Embryonic facial prominence (tissue), 1 donor: ENCODE results near the gene DNAJC22.
"Not testable (repeated sequence)": the region's sequence is repeated elsewhere in the genome, so short reads cannot be mapped to it uniquely, and the experiment has no call there.

Experiments
- DNase-seq: peaks from one replicate; pipeline ENCODE4 v3.0.0-alpha.2; 2016; ENCODE audit errors: extremely low spot score

DNAJC22 gene

GRCh38 chr12:49346659-49347310, at the start of gene DNAJC22:
TSS of gene DNAJC22 (plus strand) at chr12:49346888. CDS start at chr12:49348873, 1,985 bp downstream.
- DNase-seq: no peak

- DNase-seq: no peak
These were observed 49.0 kb upstream of the DNAJC22 start for GRCh38 chr12:49297695-49298060.

- no peak for DNase-seq
These were observed 48.5 kb upstream of the DNAJC22 start for GRCh38 chr12:49298160-49298559.

GRCh38 chr12:49301760-49302159, 44.9 kb upstream of the DNAJC22 start:
- no peak for DNase-seq

- DNase-seq: no peak
These were observed 42.5 kb upstream of the DNAJC22 start for GRCh38 chr12:49304161-49304560.

GRCh38 chr12:49305762-49306510, 40.8 kb upstream of the DNAJC22 start:
- no peak for DNase-seq

GRCh38 chr12:49309386-49309785, 37.3 kb upstream of the DNAJC22 start:
- no peak for DNase-seq

GRCh38 chr12:49310451-49311000, 36.2 kb upstream of the DNAJC22 start:
- not testable (repeated sequence) for DNase-seq

- no peak for DNase-seq
These were observed 31.9 kb upstream of the DNAJC22 start for GRCh38 chr12:49314811-49315210.

- not testable (repeated sequence) for DNase-seq
These were observed 29.6 kb upstream of the DNAJC22 start for GRCh38 chr12:49317118-49317517.

- not testable (repeated sequence) for DNase-seq
These were observed 26.1 kb upstream of the DNAJC22 start for GRCh38 chr12:49320411-49321103.

- DNase-seq: no peak
These were observed 24.4 kb upstream of the DNAJC22 start for GRCh38 chr12:49322367-49322707.

GRCh38 chr12:49322708-49323523, 23.8 kb upstream of the DNAJC22 start, which contains the start of gene TROAP:
TSS of gene TROAP (plus strand) at chr12:49323255. CDS start at chr12:49323609, 354 bp downstream.
- DNase-seq: peak; percentile 96

GRCh38 chr12:49323524-49324097, 23.1 kb upstream of the DNAJC22 start:
- DNase-seq: no peak

GRCh38 chr12:49325606-49326005, 21.1 kb upstream of the DNAJC22 start:
- no peak for DNase-seq

GRCh38 chr12:49327368-49327767, 19.3 kb upstream of the DNAJC22 start:
- DNase-seq: no peak

GRCh38 chr12:49327887-49328286, 18.8 kb upstream of the DNAJC22 start:
- DNase-seq: no peak

GRCh38 chr12:49328816-49329215, 17.9 kb upstream of the DNAJC22 start:
- no peak for DNase-seq

- DNase-seq: no peak
These were observed 16.6 kb upstream of the DNAJC22 start for GRCh38 chr12:49330032-49330619.

- no peak for DNase-seq
These were observed 15.9 kb upstream of the DNAJC22 start for GRCh38 chr12:49330631-49331379.
